HG03521 (cell line): ENCODE measurements around the gene KLF15.

ENCODE experiments used
- ATAC-seq: cut with Tn5 transposase; IDR thresholded peaks from one replicate; pipeline ENCODE4 v1.9.1; 2021; ENCODE audit warnings: mild to moderate bottlenecking, moderate library complexity; ENCODE audit not compliant: unreplicated experiment

The KLF15 gene

GRCh38 chr3:126364130-126364695 lies 7.0 kb upstream of the KLF15 start:
- no peak for ATAC-seq

DNA sequence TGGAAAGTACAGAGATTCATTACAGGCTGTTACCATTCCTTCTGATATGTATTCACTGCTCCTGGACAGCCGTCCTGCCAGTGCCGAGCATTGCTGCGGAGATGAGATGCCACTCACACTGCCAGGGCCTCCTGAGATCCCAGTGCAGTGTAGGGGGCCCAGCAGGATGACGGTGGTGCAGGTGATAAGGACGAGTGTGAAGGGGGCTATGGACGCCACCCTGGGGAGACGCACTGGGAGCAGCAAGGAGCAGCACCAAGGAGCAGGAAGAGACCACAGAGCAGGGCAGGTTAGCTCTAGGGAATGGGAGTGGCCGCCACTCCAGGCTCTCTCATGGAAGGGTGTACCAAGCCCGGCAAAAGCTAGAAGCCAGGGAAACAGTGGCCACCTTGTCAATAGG lies 4.0 kb upstream of the KLF15 start:
- no peak for ATAC-seq

DNA sequence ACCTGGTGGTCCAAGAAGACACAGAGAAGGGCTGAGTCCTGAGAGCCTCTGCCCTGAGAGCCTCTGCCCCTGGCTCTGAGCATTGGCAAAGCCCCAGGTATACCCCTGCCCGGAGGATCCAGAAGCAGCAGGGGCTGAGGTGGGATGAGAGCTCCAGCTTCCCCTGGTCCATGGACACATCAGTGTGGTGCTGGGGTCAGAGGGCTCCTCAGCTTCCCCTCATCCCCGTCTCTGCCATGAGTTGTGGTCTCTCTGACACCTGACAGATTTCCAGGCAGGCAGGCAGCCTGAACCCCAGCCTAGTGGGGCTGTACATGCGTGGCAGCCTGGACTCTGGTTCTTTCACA lies 3.5 kb upstream of the KLF15 start:
- ATAC-seq, result no peak

- ATAC-seq, result no peak
These were observed 3.0 kb upstream of the KLF15 start for GRCh38 chr3:126360046-126360713.

DNA sequence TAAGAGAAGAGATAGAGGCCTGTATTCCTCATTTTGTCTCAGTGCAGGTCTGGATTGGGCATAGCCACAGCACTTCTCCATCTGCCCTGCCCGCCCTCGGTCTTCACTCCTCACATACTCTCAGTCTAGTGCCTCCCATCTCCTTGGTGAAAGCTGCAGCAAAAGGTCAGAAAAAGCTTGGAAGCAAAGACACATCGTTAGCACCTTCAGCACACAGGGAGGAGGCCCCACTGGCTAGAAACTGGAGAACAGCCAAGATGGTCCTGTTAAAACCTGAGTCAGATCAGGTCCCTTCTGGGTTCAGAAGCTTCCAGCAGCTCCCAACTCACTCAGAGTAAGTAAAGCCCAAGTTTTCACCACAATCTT lies 1.6 kb upstream of the KLF15 start:
- ATAC-seq, result no peak

DNA sequence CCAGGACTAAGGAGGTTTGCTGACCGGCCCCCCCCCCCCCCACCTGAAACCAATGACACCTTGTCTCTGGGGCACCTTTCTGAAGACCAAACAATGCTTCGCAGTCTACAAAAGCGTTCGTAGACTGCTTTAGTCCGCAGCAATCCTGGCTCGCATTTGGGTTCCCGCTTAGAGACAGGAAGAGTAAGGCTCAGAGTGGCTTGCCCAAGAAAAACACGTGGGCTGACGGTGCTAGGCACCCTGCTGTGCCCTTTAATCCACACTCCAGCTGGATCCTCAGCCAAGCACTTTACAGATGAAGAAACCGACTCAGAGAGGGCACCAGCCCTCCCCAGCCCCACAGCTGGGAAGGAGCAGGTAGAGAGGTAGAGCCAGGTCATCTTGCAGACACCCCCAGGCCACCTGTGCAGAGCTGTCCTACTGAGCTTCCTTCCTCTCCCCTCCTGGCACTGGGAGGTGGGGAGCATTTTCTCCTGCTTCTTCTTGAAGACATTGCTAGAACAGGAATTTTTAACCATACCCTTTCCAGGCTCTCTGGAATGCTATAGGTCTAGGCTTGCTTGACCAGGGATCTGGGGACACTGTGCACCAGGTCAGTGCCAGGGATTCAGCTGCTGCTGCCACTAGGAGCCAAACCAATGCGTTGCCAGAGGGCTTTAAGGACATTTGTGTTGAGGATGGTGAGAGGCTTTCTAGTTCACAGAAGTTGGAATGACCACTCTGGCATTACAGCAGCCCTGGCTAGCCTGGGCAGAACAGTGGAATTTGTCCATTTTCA lies 1.0 kb upstream of the KLF15 start:
- ATAC-seq, result no peak

GRCh38 chr3:126356373-126357264 lies 589 bp downstream of the KLF15 start:
- ATAC-seq, result no peak

GRCh38 chr3:126355777-126356372 lies 1.3 kb downstream of the KLF15 start:
- no peak for ATAC-seq

GRCh38 chr3:126355251-126355650 lies 2.0 kb downstream of the KLF15 start:
- no peak for ATAC-seq

DNA sequence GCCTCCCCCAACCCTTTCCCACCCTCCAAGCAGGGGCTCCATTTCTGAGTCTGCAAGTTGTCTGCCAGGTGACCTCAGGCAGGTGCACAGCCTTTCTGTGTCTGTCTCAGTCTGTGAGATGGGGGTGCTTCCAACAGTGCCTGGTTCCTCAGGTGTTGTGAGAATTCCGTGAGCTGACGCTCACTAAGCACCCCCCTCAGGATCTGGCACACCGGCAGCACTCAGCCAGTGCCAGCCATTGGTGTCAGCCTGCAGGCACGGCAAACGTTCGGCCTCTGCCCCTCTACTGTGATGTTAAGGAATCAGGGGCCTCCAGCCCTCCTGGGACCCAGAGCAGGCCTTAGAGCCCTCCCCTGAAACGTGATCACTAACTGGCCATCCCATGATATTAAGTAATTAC lies 2.4 kb downstream of the KLF15 start:
- no peak for ATAC-seq

DNA sequence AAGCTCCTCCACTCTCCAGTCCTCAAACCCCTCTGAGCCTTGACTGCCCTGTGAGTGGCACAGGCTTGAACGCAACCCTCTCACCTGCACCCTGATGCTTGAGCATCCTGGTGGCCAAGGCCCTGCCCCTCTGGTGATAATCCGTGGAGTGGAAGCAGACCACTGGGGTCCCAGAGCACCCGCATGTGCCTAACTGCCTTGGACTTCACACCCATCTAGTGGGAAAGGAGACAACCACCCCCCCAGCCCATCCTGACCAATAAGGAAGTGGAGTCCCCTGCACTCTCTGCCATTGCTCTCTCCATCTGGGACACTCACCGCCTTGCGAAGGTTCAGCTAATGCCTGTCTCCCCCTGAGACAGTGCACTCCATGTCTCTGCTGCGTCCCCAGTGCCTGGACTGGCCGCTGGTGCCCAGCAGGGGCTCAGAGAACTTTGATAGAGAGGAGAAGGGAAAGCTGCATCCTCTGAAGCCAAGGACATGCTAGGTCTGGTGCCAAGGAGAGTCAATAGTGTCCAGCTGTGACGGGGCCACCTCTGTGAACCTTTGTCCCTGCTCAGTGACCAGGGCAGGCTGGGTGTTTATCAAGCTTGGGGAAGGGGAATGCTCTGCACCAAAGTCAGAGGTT lies 3.4 kb downstream of the KLF15 start:
- no peak for ATAC-seq

DNA sequence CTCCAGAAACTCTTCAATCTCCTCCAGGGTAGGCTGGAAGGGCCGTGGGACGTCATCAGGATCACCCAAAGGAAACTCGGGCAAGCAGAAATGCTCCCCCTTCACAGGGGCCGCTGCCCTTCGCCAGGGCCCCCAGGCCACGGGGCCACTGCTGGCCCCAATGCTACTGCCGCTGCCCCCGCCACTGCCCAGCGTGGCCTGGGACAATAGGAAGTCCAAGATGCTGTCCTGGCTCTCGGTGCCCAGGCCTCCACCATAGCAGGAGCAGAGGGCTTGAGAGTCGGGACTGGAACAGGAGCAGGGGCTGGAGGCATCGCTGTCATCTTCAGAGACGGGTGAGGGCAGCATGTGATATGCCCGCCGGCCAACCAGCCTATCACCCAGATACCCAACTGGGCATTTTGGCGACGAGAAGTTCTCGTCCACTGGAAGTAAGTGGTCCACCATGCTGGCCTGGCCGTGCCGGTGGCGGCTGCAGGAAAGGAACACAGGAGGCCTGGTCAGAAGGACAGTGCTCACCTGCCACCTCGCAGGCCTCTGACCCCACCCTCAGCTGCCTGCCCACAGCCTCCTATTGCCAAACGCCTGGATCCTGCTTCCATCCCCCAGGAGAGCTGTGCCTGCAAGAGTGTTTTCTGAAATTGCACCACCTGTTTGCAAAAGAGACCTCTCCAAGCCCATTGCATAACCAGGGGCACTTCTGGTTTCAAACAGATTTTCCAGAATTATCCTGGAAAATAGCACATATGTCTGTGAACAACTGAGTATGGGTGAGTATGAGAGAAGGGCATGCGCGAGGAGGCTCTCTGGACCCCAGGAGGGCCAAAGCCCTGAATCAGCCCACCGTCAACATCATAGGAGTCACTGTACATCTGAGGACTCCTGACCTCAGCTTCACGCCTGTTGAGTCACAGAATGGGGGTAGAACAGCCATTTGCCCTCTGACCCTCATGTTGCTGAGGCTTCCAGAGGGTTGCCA lies 4.4 kb downstream of the KLF15 start:
- ATAC-seq, result no peak

- no peak for ATAC-seq
These were observed 5.3 kb downstream of the KLF15 start for GRCh38 chr3:126351771-126352475.

- no peak for ATAC-seq
These were observed 6.0 kb downstream of the KLF15 start for GRCh38 chr3:126351086-126351770.

GRCh38 chr3:126350502-126351085 lies 6.6 kb downstream of the KLF15 start:
- ATAC-seq, result no peak

DNA sequence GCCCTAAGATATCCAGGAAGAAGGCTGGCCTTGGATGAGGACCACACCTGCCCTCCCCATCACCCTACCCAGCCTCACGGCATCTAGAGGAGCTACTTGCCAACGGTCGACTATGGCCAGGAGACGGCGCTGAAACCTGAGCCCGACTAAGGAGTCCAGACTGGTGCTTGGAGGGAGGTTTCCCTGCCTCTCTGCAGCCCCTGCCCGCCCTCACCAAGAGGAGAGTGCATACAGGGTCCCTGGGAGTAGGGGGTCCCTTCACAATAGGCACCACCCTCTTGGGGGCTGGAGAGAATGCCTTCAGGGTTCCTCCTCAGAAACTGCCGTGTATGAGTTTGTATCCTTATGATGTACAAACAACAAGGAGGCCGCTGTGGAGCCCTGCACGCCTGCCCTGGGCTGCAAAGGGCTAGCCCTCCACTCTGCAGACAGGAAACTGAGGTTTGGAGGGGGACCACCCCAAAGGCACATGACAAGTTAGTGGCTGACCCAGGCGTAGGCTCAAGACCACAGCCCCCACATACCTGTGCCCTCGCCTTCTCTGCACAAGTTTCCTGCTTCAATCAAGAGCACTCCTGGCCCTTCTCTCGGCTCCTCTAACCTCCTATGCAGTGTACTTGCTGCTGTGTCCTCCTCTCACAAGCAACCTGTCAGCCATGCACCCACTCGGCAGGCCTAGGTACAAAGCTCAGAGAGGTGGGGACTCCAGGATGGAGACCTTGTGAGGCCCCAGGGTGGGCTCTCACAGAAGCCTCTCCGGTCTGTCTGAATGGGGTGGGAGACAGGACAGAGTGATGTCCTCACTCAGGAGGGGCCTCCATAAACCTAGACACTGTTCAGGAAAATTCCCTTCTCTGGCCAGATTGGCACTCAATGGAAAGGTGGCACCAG lies 7.4 kb downstream of the KLF15 start:
- ATAC-seq, result no peak

GRCh38 chr3:126349071-126349470 lies 8.1 kb downstream of the KLF15 start:
- ATAC-seq, result no peak
